Loucy (cell line): Measurements from ENCODE around the gene CENPP.

Experiments used
- H2AFZ ChIP-seq: fragments of 200-600 bp; sonication (generic); 2 replicates; pipeline ENCODE4 v1.6.0; 2016; ENCODE audit warnings: antibody characterized with exemption, mild to moderate bottlenecking, low read length, moderate library complexity
- H3F3A ChIP-seq: fragments of 200-600 bp; 2 replicates; pipeline ENCODE4 v1.6.0; 2016; ENCODE audit warnings: antibody characterized with exemption, low read depth, mild to moderate bottlenecking
- H3K27me3 ChIP-seq: fragments of 200-600 bp; sonication (generic); 2 replicates; pipeline ENCODE4 v1.6.1; 2014; ENCODE audit warnings: low read length, mild to moderate bottlenecking; ENCODE audit not compliant: insufficient read depth, poor library complexity, severe bottlenecking
- H3K36me3 ChIP-seq: fragments of 200-600 bp; sonication (generic); 2 replicates; pipeline ENCODE4 v1.6.1; 2016; ENCODE audit warnings: low read length; ENCODE audit not compliant: insufficient read depth
- H3K4me1 ChIP-seq: fragments of 200-600 bp; sonication (generic); 2 replicates; pipeline ENCODE4 v1.5.1; 2014; ENCODE audit warnings: low read length, mild to moderate bottlenecking; ENCODE audit not compliant: insufficient read depth, poor library complexity, severe bottlenecking
- H3K4me2 ChIP-seq: fragments of 200-600 bp; sonication (generic); 2 replicates; pipeline ENCODE4 v1.6.0; 2014; ENCODE audit warnings: antibody characterized with exemption, low read length, low read depth, mild to moderate bottlenecking; ENCODE audit not compliant: poor library complexity, severe bottlenecking
- H3K4me3 ChIP-seq: fragments of 200-600 bp; sonication (generic); 2 replicates; pipeline ENCODE4 v1.5.1; 2014; ENCODE audit warnings: low read length, mild to moderate bottlenecking, mixed read lengths; ENCODE audit not compliant: poor library complexity, severe bottlenecking
- H3K79me2 ChIP-seq: fragments of 200-600 bp; sonication (generic); 2 replicates; pipeline ENCODE4 v1.6.1; 2014; ENCODE audit warnings: low read length; ENCODE audit not compliant: insufficient read depth
- H3K9ac ChIP-seq: fragments of 200-600 bp; sonication (generic); 2 replicates; pipeline ENCODE4 v1.6.0; 2014; ENCODE audit warnings: mild to moderate bottlenecking, low read depth, low read length, moderate library complexity; ENCODE audit not compliant: poor library complexity, severe bottlenecking
- H3K9me2 ChIP-seq: fragments of 200-600 bp; sonication (generic); replicated peaks from 2 replicates; pipeline ENCODE4 v1.6.1; 2016; ENCODE audit warnings: low read depth, low read length, mixed read lengths
- H3K9me3 ChIP-seq: fragments of 200-600 bp; sonication (generic); 2 replicates; pipeline ENCODE4 v1.6.1; 2014; ENCODE audit warnings: mild to moderate bottlenecking, antibody characterized with exemption, low read length, low read depth; ENCODE audit not compliant: insufficient read depth
- H4K20me1 ChIP-seq: fragments of 200-600 bp; sonication (generic); 2 replicates; pipeline ENCODE4 v1.6.0; 2014; ENCODE audit warnings: antibody characterized with exemption, low read length, mild to moderate bottlenecking; ENCODE audit not compliant: insufficient read depth, poor library complexity, severe bottlenecking
- EZH2phosphoT487 ChIP-seq: fragments of 200-600 bp; IDR thresholded peaks from 2 replicates; pipeline ENCODE4 v1.6.1; 2018; ENCODE audit warnings: antibody characterized with exemption, mild to moderate bottlenecking, moderate library complexity, borderline replicate concordance
- TF ChIP-seq, protein P1 (sequence below): fragments of 200-600 bp; sonication (generic); conservative IDR thresholded peaks from 2 replicates; pipeline ENCODE4 v1.5.1; 2014; ENCODE audit warnings: mild to moderate bottlenecking, antibody characterized with exemption, low read length

The CENPP gene

GRCh38 chr9:92492781-92493401 lies 167.1 kb downstream of the CENPP start:
- no peak for TF ChIP-seq EZH2phosphoT487
- TF ChIP-seq, protein P1, sequence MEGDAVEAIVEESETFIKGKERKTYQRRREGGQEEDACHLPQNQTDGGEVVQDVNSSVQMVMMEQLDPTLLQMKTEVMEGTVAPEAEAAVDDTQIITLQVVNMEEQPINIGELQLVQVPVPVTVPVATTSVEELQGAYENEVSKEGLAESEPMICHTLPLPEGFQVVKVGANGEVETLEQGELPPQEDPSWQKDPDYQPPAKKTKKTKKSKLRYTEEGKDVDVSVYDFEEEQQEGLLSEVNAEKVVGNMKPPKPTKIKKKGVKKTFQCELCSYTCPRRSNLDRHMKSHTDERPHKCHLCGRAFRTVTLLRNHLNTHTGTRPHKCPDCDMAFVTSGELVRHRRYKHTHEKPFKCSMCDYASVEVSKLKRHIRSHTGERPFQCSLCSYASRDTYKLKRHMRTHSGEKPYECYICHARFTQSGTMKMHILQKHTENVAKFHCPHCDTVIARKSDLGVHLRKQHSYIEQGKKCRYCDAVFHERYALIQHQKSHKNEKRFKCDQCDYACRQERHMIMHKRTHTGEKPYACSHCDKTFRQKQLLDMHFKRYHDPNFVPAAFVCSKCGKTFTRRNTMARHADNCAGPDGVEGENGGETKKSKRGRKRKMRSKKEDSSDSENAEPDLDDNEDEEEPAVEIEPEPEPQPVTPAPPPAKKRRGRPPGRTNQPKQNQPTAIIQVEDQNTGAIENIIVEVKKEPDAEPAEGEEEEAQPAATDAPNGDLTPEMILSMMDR: no peak
- Histone ChIP-seq H3F3A (no peaks in the 10 kb centered on the region), H3K9me3 (no peaks in the 10 kb centered on the region), H3K79me2 (no peaks in the 10 kb centered on the region), H3K4me3 (no peak overlapping the region), H3K9ac (no peak overlapping the region), H3K9me2 (no peaks in the 10 kb centered on the region), H3K27me3 (no peaks in the 10 kb centered on the region), H3K4me2 (no peak overlapping the region), H3K4me1 (peaks cover 12% of the 10 kb centered on the region), H4K20me1 (no peaks in the 10 kb centered on the region), H3K36me3 (no peaks in the 10 kb centered on the region), H2AFZ (no peak overlapping the region)

DNA sequence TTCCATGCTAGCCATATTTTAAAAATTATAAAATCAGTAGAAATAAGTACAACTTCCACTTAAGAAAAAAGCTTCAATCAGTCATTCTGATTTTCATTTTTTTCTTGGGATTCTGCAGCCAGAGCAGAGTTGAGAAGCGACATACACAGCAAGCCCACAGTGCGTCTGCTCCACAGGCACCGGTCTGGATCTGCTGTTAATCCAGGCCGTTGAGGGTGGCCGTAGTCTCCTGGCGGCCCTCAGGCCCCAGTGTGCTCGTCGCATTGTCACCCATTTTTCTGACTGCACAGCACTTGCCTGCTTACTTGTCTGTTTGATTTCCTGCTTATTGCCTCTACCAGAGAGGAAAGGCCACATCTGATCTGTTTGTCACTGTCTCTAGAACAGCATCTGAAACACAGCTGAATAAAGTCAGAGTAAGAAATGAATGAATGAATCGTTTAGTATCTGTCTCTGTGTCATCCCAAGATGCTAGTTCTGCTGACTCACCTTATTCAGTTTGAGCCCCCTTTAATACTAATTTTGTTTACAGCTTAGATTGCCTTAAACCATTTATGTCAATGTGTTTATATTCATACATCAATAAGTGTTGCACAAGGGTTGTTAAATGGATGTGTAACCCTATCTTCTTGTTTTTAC lies 168.1 kb downstream of the CENPP start:
- no peak overlapping the region for H2AFZ ChIP-seq
- H3K27me3 ChIP-seq: no peaks in the 10 kb centered on the region
- no peak for TF ChIP-seq EZH2phosphoT487
- TF ChIP-seq, protein P1: no peak
- no peaks in the 10 kb centered on the region for H3K9me2 ChIP-seq
- H3K4me1 ChIP-seq: peaks cover 12% of the 10 kb centered on the region
- no peaks in the 10 kb centered on the region for H3F3A ChIP-seq
- H3K9me3 ChIP-seq: no peaks in the 10 kb centered on the region
- no peak overlapping the region for H3K9ac ChIP-seq
- H4K20me1 ChIP-seq: no peaks in the 10 kb centered on the region
- no peaks in the 10 kb centered on the region for H3K36me3 ChIP-seq
- no peak overlapping the region for H3K4me3 ChIP-seq
- H3K79me2 ChIP-seq: no peaks in the 10 kb centered on the region
- H3K4me2 ChIP-seq: no peak overlapping the region

DNA sequence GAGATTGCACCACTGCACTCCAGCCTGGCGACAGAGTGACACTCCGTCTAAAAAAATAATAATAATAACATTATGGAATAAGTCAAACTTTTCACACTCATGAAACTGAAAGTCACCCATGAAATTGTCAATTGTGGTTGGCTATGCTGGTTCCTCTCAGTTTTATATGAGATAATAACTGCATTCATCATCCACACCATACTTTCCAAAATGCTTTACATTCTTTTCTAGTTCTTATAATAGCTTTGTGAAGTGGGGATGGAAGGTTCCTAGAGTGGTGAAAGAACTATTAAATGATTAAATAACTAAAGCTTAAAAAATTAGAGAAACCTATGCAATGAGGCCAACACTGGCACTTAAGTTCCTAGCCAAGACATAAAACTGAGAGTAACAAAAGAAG lies 169.1 kb downstream of the CENPP start:
- Histone ChIP-seq H3K4me3 (no peak overlapping the region), H3F3A (no peaks in the 10 kb centered on the region), H3K9me2 (no peaks in the 10 kb centered on the region), H3K4me2 (no peak overlapping the region), H3K36me3 (no peaks in the 10 kb centered on the region), H3K9ac (no peak overlapping the region), H2AFZ (no peak overlapping the region), H3K9me3 (no peaks in the 10 kb centered on the region), H3K4me1 (peaks cover 4% of the 10 kb centered on the region), H3K79me2 (no peaks in the 10 kb centered on the region), H3K27me3 (no peaks in the 10 kb centered on the region), H4K20me1 (no peaks in the 10 kb centered on the region)
- TF ChIP-seq EZH2phosphoT487: no peak
